ENCODE results near the gene TMEM207.
A peak's percentile ranks its signal among the peaks of the same experiment; 100 is the strongest.

The TMEM207 gene

DNA sequence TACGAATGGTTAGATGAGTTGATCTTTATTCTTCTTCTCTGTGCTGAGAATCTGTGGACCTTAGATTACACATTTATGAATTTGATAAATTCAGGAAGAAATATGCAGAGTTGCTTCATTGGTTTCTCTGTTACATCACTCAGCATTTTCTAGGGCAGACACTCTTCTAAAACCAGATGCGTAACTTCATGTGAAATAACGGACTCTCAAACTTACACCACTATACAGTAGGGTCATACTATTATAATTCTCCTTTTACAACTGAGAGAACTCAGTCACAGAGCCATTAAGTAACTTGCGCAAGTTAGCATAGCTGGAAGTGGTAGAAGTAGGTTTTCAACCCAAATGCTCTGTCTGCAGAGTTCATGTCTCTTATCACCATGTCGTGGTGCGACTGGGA lies 5.7 kb downstream of the TMEM207 start:
- no peak for DNase-seq

DNA sequence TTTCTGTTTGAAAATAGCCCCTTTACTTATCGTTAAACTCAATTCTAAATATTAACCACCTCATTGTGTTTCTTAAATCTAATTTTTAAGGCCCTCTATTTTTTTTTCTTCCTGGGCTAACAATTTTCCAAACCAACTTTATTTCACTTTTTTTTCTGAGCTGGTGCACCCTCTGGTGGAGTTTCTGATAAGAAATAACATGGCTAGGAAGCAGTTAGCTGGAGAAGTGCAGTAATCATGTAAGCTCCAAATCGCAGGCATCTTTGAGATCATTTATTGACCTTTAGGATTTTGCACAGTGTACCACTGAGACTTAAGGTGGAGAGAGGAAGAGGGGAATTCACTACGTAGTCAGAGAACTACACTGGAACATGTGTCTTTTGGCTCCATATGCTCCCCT lies 6.4 kb downstream of the TMEM207 start:
- no peak for DNase-seq

DNA sequence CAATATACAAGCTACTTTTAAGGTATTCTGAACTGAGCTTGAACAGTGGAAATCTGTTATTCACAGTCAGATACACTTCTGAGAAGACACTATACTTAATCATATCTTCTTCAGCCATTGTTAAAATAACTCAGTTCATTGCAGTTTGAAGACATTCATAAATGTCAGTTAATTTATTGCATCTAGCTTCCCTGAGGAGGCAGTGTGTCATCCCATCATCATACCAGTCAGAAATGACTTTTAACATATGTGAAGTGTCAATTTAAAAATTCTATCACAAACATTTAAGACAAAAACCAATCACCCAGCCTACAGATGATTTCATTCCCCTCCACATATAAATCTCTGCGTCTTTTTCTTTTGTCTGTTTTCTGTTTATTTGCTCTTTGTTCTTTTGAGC lies 7.5 kb downstream of the TMEM207 start:
- no peak for DNase-seq

DNA sequence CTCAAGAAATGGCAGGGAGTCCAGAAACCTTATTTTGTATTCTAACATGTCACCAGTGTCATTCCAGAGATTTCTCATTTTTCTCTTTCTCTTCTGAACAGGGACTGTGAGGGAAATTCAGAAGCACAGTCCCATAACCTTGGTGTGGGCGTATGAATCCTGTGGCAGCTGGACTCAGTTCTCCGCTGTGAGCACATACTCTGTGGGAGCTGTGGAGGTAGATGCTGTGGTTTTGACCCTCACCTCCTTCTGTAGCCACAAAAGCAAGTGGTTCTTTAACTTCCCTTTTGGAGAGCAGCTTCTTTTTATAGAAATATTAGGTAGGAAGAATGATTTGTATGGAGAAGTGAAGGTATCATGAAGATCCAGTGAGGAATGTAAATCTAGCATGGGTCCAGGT lies 13.4 kb downstream of the TMEM207 start:
- DNase-seq = no peak

DNA sequence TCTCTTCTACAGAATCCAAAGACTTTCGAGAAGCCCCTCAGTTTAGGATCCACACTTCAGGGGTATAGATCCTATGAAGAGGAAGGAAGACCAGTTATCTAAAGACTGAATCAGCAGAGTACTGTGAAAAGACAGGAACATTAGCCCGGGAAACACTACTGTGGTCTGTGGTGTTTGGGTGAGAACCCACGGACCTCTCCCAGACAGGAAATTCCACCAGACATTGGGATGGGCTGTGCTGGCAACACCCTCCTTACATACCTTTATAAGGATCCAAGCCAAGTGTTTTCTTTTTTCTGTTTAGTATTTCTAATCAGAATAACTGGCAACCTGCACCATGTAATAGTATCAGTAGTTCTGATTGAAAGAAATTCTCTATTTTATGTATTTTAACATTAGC lies 14.1 kb downstream of the TMEM207 start:
- DNase-seq = no peak

DNA sequence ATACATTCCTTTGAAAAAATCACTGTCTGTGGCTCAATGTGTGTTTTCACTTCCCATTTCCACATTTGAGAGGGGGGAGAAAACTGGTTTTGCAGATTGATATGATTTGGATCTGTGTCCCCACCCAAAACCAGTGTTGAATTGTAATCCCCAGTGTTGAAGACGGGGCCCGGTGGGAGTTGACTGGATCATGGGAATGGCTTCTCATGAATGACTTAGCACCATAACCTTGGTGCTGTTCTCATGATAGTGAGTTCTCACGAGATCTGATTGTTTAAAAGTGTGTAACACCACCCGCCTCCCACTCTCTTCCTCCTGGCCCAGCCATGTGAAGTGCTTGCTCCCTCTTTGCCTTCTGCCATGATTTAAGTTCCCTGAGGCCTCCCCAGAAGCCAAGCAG lies 16.1 kb downstream of the TMEM207 start:
- no peak for DNase-seq

DNA sequence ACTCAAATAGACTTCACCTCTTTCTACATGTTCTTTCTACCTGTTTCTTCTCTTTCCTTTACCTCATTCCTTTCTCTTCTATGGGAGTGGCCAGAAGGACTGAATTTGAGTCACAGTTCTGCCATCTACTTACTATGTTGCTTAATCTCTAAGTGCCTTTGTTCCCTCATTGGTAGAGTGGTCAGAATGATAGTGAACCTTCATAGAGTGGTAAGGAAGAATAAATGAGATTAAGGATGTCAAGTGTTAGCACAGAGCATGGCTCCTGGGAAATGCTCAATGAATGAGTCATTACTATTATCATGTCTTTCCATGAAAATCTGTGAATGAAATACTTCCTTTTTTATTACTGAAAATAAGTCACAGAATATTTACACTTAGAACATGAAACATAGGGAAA lies 17.5 kb downstream of the TMEM207 start:
- DNase-seq = no peak

DNA sequence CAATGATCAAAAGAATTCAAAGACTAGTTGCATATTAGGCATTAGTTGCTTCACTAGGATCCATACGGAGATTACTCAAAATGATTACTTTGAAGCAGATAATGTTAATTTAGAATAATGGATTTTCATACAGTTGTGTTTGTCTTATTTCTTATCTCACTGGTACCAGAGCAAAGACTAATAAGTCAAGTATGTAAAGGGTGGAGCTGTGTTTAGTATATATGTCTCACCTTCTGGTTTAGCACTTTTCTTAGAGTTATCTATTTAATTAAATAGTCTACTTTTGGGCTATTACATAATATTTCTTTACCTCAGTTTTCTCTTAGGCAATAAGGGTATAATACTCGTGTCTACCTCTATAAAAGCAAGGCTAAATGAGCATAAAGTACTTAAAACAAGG lies 18.8 kb downstream of the TMEM207 start:
- no peak for DNase-seq

DNA sequence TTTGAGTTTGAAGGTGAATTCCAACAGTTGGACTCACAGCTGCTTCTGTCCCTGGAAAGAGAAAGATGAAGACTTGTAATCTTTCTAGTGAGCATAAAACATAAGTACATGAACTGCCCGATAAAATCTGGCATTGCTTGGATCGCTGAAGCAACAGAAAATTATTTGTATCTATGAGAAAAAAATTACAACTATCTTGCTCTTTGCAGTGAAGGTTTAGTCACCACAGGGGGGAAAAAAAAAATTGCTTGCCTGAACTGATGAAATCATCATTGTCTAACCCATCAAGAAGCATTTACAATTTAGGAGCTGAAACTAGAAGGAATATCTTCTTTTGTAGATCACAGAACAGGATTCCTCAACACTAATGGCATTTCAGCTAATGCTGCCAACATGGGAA lies 20.0 kb downstream of the TMEM207 start:
- no peak for DNase-seq

DNA sequence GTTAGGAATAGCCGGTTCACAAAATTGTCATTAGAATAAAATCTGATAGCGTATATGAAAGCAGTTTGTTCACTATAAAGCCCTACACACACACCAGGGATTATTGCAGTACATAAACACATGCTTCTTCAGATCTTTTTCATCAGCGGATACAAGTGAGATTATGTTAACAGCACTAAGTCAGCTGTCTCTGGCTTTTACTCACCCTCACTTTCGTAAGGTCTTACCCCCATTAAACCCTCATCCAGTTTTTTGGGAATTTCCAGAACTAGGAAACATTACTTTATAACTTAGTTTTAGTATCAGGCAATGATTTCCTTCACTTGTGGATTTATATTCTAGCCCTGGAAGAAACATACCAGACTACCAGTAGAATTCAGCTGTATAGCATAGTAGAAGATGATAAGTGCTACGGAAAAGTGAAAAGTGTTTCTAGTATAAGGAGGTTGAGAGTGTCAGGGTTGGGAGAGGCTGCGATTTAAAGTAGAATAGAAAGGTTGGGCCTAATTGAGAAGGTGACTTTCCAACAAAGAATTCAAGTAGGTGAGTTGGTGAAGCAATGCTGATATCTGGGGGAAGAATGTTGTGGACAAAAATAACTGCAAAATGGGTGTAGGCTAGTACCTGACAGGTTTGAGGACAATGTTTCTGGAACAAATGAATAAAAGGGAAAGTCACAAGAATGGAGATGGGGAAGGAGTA lies 22.7 kb downstream of the TMEM207 start:
- DNase-seq = no peak

DNA sequence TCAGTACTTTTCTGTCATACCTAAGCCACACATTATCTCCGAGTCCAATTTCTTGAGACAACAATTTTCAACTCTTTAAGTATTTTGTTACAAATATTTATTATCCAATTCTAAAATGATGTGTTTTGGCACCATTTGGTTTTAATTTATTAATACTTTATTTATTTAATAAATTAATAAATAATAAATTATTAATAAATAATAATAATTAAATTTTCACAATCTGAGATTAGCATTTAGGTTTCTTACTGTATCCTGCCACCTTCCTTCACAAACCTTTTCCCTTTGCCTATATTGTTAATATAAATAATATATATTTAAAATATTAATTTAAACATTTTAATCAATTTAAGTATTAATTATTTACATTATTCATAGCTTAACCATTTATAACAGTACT lies 23.9 kb downstream of the TMEM207 start:
- DNase-seq = no peak

DNA sequence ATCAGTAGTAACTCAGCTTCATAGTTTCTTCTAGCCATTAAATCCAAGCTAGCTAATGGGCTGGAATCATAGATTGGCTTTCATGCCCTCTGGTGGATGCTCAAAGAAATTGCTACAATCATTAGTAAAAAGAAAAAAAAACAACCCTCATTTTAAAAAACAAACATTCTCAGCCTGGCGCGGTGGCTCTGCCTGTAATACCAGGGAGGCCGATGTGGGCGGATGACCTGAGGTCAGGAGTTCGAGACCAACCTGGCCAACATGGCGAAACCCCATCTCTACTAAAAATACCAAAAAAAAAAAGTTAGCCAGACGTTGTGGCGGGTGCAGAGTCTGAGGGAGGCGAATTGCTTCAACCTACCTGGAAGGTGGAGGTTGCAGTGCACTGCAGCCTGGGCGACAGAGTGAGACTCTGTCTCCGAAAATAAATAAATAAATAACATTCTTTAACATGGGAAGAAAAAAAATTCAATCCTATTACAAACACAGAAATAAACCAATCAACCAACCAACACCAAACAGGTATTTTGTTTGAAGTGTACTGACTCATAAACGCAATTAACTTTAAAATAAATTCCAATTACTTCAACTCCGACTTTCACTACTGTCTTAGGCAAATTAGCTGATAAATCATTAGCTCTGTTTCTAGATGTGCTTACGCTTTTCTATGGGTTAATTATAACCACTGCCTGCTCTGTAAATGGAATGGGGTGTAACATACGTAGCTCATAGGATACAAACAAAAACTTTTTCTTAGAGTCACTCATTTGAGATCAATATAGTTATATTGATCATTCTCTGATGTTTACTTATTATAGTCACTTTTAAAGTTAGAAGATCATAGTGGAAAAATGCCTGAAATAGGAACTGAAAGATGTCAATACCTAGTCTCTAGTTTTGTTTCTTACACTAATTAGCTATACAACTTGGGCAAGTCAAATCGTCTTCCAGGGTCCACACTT lies 24.9 kb downstream of the TMEM207 start:
- DNase-seq = peak; percentile 2

DNA sequence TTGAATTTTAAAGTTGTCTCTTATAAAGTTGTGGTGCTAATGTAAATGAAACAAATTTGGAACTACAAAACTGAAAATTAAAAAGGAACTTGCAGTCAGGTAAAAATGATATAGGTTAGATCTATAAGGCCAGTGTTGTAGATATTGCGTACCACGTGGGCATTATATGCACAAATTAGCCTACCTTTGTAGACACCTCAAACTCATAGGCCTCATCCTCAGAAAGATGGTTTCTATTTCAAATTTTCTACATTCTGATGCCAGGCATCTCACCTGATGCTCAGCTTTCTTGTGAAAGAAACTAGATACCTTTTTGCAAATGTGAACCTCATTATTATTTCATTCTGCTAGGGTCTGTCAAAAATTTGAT lies 25.6 kb downstream of the TMEM207 start:
- DNase-seq = no peak

DNA sequence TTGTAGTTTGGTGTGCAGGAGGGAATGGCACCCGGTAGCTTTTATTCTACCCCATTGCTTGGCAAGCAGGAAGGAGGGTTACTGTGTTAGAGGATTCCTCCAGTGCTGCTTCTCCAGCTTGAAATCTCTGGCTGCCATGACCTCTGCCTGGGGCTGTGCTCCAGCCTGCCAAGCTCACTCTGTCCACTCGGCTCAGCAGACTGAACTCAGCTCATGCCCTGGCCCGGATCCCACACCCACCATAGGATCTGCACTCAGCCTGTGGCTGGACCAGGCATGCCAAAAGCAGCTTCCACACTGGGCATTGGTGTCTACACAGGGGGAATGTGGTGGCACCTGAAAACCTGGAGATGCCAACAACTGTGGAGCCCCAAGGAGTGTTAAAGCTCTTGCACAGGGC lies 35.4 kb downstream of the TMEM207 start:
- no peak for DNase-seq

DNA sequence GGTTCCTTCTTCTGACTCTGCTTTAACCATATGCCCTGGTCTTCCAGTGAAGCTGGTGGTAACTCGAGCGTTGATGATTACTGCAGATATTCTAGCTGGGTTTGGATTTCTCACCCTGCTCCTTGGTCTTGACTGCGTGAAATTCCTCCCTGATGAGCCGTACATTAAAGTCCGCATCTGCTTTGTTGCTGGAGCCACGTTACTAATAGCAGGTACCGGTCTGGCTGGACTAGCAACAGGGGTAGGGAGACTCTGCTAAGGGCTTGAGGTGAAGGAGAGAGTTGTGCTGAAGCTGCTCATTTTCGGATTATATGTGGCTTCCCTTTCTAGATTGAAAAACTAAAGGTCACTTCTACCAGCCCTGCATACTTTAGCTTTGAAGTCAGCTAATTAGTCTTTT lies 45.0 kb downstream of the TMEM207 start:
- DNase-seq = no peak

DNA sequence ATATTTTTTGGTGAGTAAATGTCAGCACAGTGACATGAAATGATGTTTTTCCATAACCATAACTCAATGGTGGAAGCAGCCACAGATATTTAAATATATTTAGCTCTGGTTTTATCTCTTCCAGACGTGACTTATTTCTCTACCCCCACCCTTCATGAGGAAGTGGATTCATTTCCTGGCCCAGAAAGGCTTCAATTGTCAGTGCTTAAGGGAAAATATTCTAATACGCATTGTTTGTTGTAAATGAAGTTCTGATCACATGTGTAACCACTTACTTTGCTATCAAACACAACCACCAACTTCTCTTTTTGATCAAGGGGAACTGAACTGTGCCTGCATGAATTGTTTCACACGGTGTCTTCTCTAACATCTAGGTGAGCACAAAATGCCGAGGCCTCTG lies 47.7 kb downstream of the TMEM207 start:
- DNase-seq = no peak

DNA sequence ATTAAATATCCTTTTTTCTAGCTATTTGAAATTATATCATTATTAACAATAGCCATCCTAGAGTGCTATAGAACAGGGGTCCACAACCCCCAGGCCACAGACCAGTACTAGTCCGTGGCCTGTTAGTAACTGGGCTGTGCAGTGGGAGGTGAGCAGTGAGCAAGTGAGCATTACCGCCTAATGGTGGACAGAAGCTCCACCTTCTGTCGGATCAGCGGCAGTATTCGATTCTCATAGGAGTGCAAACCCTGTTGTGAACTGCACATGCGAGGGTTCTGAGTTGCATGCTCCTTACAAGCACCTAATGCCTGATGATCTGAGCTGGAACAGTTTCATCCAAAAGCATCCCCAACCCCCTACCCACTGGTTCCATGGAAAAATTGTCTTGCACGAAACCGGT lies 50.0 kb downstream of the TMEM207 start:
- DNase-seq = no peak

DNA sequence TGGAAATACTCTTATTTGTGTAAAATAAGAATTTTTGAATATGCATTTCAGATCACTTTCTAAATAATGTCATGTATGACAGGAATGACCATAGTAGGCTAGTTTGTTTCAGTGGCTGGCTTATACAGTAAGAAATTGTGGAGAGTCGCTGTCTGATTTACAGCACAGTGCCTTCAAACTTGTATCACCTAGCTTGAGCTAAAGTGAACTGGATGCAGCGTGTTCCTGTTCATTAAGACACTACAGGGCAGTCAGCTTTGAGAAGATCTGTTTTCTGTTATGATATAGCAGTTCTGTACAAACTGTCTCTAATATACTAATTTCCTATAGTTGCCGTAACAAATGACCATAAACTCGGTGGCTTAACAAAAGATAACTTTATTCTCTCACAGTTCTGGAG lies 51.8 kb downstream of the TMEM207 start:
- DNase-seq = no peak

DNA sequence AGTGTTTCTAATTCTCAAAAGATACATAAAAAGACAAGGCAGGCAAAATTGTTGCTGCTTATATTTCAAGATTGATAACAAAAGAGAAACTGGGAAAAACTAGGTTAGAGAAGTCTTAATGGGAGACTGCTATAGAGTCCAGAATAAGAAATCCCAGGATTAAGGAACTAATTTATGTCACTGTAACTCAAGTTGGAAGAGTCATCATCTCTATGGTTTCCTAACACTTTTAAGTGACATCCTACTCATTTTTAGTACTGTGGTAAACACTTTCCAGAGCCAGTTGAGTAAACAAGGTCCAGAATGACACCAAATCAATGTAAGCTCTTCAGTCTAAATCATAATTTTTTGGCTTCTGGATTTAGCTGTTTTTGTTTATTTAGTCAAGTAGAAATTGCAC lies 53.7 kb downstream of the TMEM207 start:
- DNase-seq = no peak

DNA sequence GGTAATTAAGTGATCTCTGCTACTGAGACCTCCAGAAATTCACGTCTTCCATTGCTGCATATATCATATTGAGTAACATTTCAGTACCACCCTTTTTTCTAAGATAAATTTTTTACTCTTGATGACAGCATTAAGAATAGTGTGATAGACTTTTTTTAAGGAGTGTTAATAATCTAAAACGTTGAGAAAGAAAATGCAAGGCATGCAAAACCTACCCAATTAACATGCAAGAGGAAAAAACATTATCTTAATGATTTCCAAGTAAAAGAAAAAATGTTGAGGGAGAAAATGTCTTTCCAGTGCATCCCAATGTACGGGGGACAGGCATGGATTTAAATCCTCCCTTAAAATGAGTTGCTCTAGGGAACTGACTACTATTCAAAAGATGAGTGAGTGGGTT lies 61.0 kb downstream of the TMEM207 start:
- no peak for DNase-seq

DNA sequence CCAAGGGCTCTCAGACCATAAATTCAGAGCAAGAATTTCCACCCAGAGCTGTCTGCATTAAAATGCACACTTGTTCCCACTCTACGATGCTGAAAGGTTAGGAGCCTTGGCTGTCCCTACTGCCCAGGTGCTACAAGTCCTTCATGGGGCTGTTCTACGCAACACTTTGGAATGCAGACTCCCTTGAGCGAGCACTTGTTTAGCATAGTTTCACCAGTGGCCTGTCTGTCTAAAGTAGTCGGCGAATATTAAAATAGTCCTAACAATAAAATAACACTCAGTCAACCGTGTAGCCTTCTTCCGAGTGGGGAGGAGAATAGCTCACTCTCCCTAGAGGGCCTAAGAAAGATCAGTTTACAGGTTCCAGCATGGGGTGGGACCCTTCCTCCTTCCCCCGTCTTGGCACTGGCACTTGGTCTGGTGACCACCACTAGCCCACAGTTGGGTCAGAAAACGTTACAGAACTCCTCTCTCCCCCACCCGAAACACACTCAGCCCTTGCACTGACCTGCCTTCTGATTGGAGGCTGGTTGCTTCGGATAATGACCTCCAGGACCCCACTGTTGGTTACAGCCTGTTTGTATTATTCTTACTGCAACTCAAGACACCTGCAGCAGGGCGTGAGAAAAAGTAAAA lies 62.0 kb downstream of the TMEM207 start, which contains the start of gene CLDN16:
TSS of gene CLDN16 (plus strand) at position 586 of the 636 bp plus-strand sequence. CDS start 167 bp downstream, outside the sequence.
- DNase-seq = no peak

DNA sequence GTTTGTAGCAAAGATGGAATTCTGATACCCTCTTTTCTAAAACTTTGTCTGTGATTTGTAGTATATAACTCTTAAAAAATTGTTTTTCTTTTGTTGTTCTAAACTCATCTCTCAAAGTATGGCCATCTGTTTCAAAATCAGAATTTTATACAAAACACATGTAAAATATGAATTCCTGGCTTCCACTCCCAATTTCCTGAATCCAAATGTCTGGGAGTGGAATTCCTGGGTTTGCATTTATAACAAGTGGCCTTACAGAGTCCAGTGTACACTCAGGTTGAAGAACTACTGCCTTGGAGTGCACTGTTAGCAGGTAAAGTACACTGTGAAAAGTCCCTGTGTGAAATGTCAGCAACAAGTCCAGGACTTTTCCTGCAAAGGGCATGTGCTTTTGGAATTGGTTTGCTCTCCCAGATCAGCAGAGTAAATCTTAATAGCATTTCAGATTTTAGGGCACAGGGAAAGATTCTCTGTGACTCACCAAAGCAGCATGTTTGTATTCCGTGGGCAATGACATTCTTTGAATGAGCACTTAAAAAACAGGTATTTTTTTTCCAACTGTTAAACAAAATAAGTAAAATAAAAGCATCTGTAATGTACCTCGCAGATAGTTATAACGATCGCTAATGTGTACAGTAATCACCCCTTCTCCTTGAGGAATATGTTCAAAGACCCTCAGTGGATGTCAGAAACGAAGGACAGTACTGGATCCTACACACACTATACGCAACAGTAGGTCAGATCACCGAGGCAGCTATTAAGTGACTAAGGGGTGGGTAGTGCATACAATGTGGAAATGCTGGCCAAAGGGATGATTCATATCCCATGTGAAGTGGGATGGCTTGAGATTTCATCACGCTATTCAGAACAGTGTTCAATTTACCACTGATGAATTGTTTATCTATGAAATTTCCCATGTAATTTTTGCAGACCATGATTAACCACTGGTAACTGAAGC lies 63.7 kb downstream of the TMEM207 start:
- DNase-seq = no peak

DNA sequence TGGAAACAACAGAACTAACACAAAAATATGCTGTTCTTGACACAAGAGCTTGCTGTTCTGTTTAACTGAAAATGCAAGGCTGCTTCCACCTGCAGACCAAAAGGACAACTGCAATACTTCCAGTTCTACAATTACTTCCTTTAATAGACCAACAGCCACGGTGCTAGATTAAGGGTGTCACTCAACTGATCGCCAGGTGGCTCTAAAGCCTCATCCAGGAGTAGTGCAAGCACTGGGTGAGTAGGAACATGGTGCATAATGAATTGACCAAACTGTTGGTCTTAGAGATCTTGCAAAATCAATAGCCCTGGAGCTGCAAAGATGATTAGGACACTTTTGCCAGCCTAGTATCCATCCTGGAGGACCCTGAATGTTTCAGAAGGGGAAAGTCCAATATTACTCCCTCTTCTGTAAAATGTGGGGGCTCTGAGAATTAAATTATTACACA lies 65.4 kb downstream of the TMEM207 start:
- DNase-seq = peak; percentile 23

All from SHP77 treated with DMSO at 0.1 percent for 48 hours (cell line).